ENCODE results near the gene NTN3. TPM values are rescaled to one million over a fixed set of nuclear protein-coding genes. Genes with fewer than 3 reads are reported as not detected.
"Not testable (repeated sequence)": the region's sequence is repeated elsewhere in the genome, so short reads cannot be mapped to it uniquely, and the experiment has no call there.

Gene NTN3
- total RNA-seq = 0.19 TPM
- long read RNA-seq = 0 reads

GRCh38 chr16:2471016-2471652, at the start of gene NTN3:
Gene NTN3, plus strand, starts transcription at chr16:2471297. Its CDS starts 405 bp downstream, at chr16:2471702.
- no peak for DNase-seq
- intact Hi-C loops (cut with DNase I) = no loop called here
- no peak for ATAC-seq (ENCODE audit: poor library complexity)

GRCh38 chr16:2422123-2422867, 48.8 kb upstream of the NTN3 start:
- no peak for ATAC-seq (ENCODE audit: poor library complexity)
- intact Hi-C loops (cut with DNase I) = loop anchor here (10.0 kb wide), 1 partner anchor 77 kb away; the partner anchor contains the start of gene ABCA3

GRCh38 chr16:2424061-2425007, 46.8 kb upstream of the NTN3 start:
- DNase-seq = no peak
- no peak for ATAC-seq (ENCODE audit: poor library complexity)
- intact Hi-C loops (cut with DNase I) = loop anchor here (10.0 kb wide), 1 partner anchor 80 kb away; the partner anchor contains the start of gene ABCA3

More at GRCh38 chr16:2422123-2422867, 48.8 kb upstream of the NTN3 start:
- DNase-seq = no peak

GRCh38 chr16:2425008-2425518, 46.0 kb upstream of the NTN3 start:
- no peak for ATAC-seq (ENCODE audit: poor library complexity)
- intact Hi-C loops (cut with DNase I) = loop anchor here (10.0 kb wide), 1 partner anchor 80 kb away; the partner anchor contains the start of gene ABCA3
- DNase-seq = no peak

- DNase-seq (no peak), ATAC-seq (ENCODE audit: poor library complexity) (no peak)
- intact Hi-C loops (cut with DNase I) = loop anchor here (10.0 kb wide), 1 partner anchor 81 kb away; the partner anchor contains the start of gene ABCA3
Observed at GRCh38 chr16:2425825-2426430, 45.2 kb upstream of the NTN3 start.

GRCh38 chr16:2426941-2427361, 44.1 kb upstream of the NTN3 start:
- intact Hi-C loops (cut with DNase I) = loop anchor here (10.0 kb wide), 1 partner anchor 82 kb away; the partner anchor contains the start of gene ABCA3
- no peak for DNase-seq
- no peak for ATAC-seq (ENCODE audit: poor library complexity)

- no peak for ATAC-seq (ENCODE audit: poor library complexity)
- intact Hi-C loops (cut with DNase I) = loop anchor here (10.0 kb wide), 1 partner anchor 83 kb away; the partner anchor contains the start of gene ABCA3
Observed at GRCh38 chr16:2427526-2427925, 43.6 kb upstream of the NTN3 start.

GRCh38 chr16:2428051-2428783, 42.9 kb upstream of the NTN3 start:
- peak; percentile 49 for DNase-seq
- ATAC-seq (ENCODE audit: poor library complexity) = peak; percentile 25
- intact Hi-C loops (cut with DNase I) = loop anchor here (10.0 kb wide), 1 partner anchor 83 kb away; the partner anchor contains the start of gene ABCA3

More at GRCh38 chr16:2427526-2427925, 43.6 kb upstream of the NTN3 start:
- no peak for DNase-seq

- no peak for DNase-seq
- intact Hi-C loops (cut with DNase I) = loop anchor here (10.0 kb wide), 1 partner anchor 84 kb away; the partner anchor contains the start of gene ABCA3
- peak; percentile 53 for ATAC-seq (ENCODE audit: poor library complexity)
Observed at GRCh38 chr16:2428784-2429033, 42.4 kb upstream of the NTN3 start.

GRCh38 chr16:2429034-2429770, 41.9 kb upstream of the NTN3 start, which contains the start of gene CCNF:
Gene CCNF, plus strand, starts transcription at chr16:2429447. Its CDS starts 35 bp downstream, at chr16:2429482.
- intact Hi-C loops (cut with DNase I) = loop anchor here (10.0 kb wide), 1 partner anchor 84 kb away; the partner anchor contains the start of gene ABCA3
- peak; percentile 99 for DNase-seq
- peak; percentile 98 for ATAC-seq (ENCODE audit: poor library complexity)

- ATAC-seq (ENCODE audit: poor library complexity) = peak; percentile 5
- no peak for DNase-seq
Observed at GRCh38 chr16:2429771-2430663, 41.1 kb upstream of the NTN3 start.

GRCh38 chr16:2432286-2432685, 38.8 kb upstream of the NTN3 start:
- DNase-seq (no peak), ATAC-seq (ENCODE audit: poor library complexity) (no peak)
- intact Hi-C loops (cut with DNase I) = no loop called here

More at GRCh38 chr16:2429771-2430663, 41.1 kb upstream of the NTN3 start:
- intact Hi-C loops (cut with DNase I) = loop anchor here (10.0 kb wide), 1 partner anchor 85 kb away; the partner anchor contains the start of gene ABCA3

GRCh38 chr16:2432801-2433505, 38.1 kb upstream of the NTN3 start:
- ATAC-seq (ENCODE audit: poor library complexity) = no peak

GRCh38 chr16:2435236-2435635, 35.9 kb upstream of the NTN3 start:
- intact Hi-C loops (cut with DNase I); ATAC-seq (ENCODE audit: poor library complexity); DNase-seq: not testable (repeated sequence)

More at GRCh38 chr16:2432801-2433505, 38.1 kb upstream of the NTN3 start:
- no peak for DNase-seq
- intact Hi-C loops (cut with DNase I) = no loop called here

- ATAC-seq (ENCODE audit: poor library complexity) = no peak
- intact Hi-C loops (cut with DNase I) = no loop called here
- no peak for DNase-seq
Observed at GRCh38 chr16:2436110-2436509, 35.0 kb upstream of the NTN3 start.
